WTC11 (cell line): Measurements from ENCODE around the gene CDC73. TPM values are rescaled to one million over a fixed set of nuclear protein-coding genes. Genes with fewer than 3 reads are reported as not detected.
"Not testable (repeated sequence)": the region's sequence is repeated elsewhere in the genome, so short reads cannot be mapped to it uniquely, and the experiment has no call there.

Experiments used
- ATAC-seq: fragments of 200-7000 bp; cut with Tn5 transposase; 2 replicates; pipeline ENCODE4 v1.10.0; 2021; ENCODE audit warnings: mild to moderate bottlenecking, moderate library complexity
- CTCF ChIA-PET: fragments of 300-600 bp; sonication (Branson Sonifier 250); formaldehyde crosslinking; loops from one replicate; lab custom pipeline; 2021; ENCODE audit warnings: antibody characterized with exemption; lab: Charles Lee
- POLR2A ChIA-PET: fragments of 350-600 bp; sonication (Branson Sonifier 250); formaldehyde crosslinking; loops from one replicate; lab custom pipeline; 2021; ENCODE audit warnings: antibody characterized with exemption; lab: Charles Lee
- DNase-seq: peaks from one replicate; pipeline ENCODE4 v3.0.0; 2021; ENCODE audit warnings: low spot score
- H3K27ac Mint-ChIP-seq: 2 replicates; pipeline ENCODE4 v1.8.0; 2021; ENCODE audit warnings: mixed read lengths
- H3K27me3 Mint-ChIP-seq: 2 replicates; pipeline ENCODE4 v1.8.0; 2021; ENCODE audit warnings: low read depth, mild to moderate bottlenecking, moderate library complexity, mixed read lengths
- H3K36me3 Mint-ChIP-seq: 2 replicates; pipeline ENCODE4 v1.8.0; 2021; ENCODE audit warnings: mixed read lengths
- H3K4me1 Mint-ChIP-seq: 2 replicates; pipeline ENCODE4 v1.8.0; 2022; ENCODE audit warnings: mixed read lengths
- H3K4me3 Mint-ChIP-seq: 2 replicates; pipeline ENCODE4 v1.8.0; 2021; ENCODE audit warnings: mild to moderate bottlenecking, moderate library complexity, mixed read lengths
- H3K9me3 Mint-ChIP-seq: 2 replicates; pipeline ENCODE4 v1.8.0; 2021; ENCODE audit warnings: mixed read lengths
- CREB1 ChIP-seq: sonication (generic); formaldehyde crosslinking; IDR thresholded peaks from 2 replicates; pipeline ENCODE4 v1.8.0; 2023; ENCODE audit warnings: mild to moderate bottlenecking, missing genetic modification reagents
- ELF4 ChIP-seq: sonication (generic); formaldehyde crosslinking; IDR thresholded peaks from 2 replicates; pipeline ENCODE4 v1.8.1; 2022; ENCODE audit warnings: low read depth, mild to moderate bottlenecking, moderate library complexity, missing genetic modification reagents
- GABPB1 ChIP-seq: sonication (generic); formaldehyde crosslinking; IDR thresholded peaks from 2 replicates; pipeline ENCODE4 v1.8.1; 2023; ENCODE audit warnings: mild to moderate bottlenecking, missing genetic modification reagents
- IRF1 ChIP-seq: sonication (generic); formaldehyde crosslinking; IDR thresholded peaks from 2 replicates; pipeline ENCODE4 v1.8.0; 2023; ENCODE audit warnings: missing genetic modification reagents
- JUN ChIP-seq: sonication (generic); formaldehyde crosslinking; IDR thresholded peaks from 2 replicates; pipeline ENCODE4 v1.8.0; 2023; ENCODE audit warnings: mild to moderate bottlenecking, missing genetic modification reagents
- MXD4 ChIP-seq: fragments of 250-450 bp; sonication (Bioruptor Pico); IDR thresholded peaks from 2 replicates; pipeline ENCODE4 v1.8.0; 2021; ENCODE audit warnings: mild to moderate bottlenecking, moderate library complexity, borderline replicate concordance
- ZBTB21 ChIP-seq: sonication (generic); formaldehyde crosslinking; IDR thresholded peaks from 2 replicates; pipeline ENCODE4 v1.8.1; 2023; ENCODE audit warnings: mild to moderate bottlenecking, missing genetic modification reagents, borderline replicate concordance
- ZNF121 ChIP-seq: sonication (generic); formaldehyde crosslinking; IDR thresholded peaks from 2 replicates; pipeline ENCODE4 v1.8.0; 2023; ENCODE audit warnings: missing genetic modification reagents
- ZNF423 ChIP-seq: fragments of 250-450 bp; sonication (Bioruptor Pico); IDR thresholded peaks from 2 replicates; pipeline ENCODE4 v2.1.2; 2022; ENCODE audit warnings: mild to moderate bottlenecking, moderate library complexity
- ZNF532 ChIP-seq: fragments of 250-450 bp; sonication (Bioruptor Pico); IDR thresholded peaks from 2 replicates; pipeline ENCODE4 v1.9.0; 2021; ENCODE audit warnings: mild to moderate bottlenecking, borderline replicate concordance
- ZNF671 ChIP-seq: fragments of 250-450 bp; sonication (Bioruptor Pico); IDR thresholded peaks from 2 replicates; pipeline ENCODE4 v1.8.0; 2021; ENCODE audit warnings: mild to moderate bottlenecking
- total RNA-seq: library from RNA; stranded (reverse); gene quantifications from 3 replicates; pipeline ENCODE4 v1.2.3, GENCODE V29; 2021
- TF ChIP-seq, protein P1 (sequence below): sonication (generic); formaldehyde crosslinking; IDR thresholded peaks from 2 replicates; pipeline ENCODE4 v1.8.1; 2023; ENCODE audit warnings: mild to moderate bottlenecking, missing genetic modification reagents
- TF ChIP-seq, protein P2 (sequence below): fragments of 250-450 bp; sonication (Bioruptor Pico); IDR thresholded peaks from 2 replicates; pipeline ENCODE4 v1.9.0; 2021; ENCODE audit warnings: moderate library complexity, mild to moderate bottlenecking, inconsistent platforms, borderline replicate concordance
- TF ChIP-seq, protein P3 (sequence below): fragments of 250-450 bp; sonication (Bioruptor Pico); conservative IDR thresholded peaks from 2 replicates; pipeline ENCODE4 v1.9.0; 2021; ENCODE audit warnings: mild to moderate bottlenecking
- TF ChIP-seq, protein P4 (sequence below): sonication (generic); formaldehyde crosslinking; IDR thresholded peaks from 2 replicates; pipeline ENCODE4 v1.8.0; 2022; ENCODE audit warnings: mild to moderate bottlenecking, missing genetic modification reagents
- TF ChIP-seq, protein P5 (sequence below): sonication (generic); formaldehyde crosslinking; IDR thresholded peaks from 2 replicates; pipeline ENCODE4 v1.8.1; 2023; ENCODE audit warnings: mild to moderate bottlenecking, missing genetic modification reagents, borderline replicate concordance

Gene CDC73
- total RNA-seq, 1 experiment from 2014 or later: 57.1 TPM

GRCh38 chr1:193222056-193222615 is 100.3 kb downstream of the CDC73 start:
- Mint-ChIP-seq H3K4me3 (no peak overlapping the region), H3K9me3 (no peaks in the 10 kb centered on the region)
- POLR2A ChIA-PET: no interaction called here
- no peak for TF ChIP-seq ELF4
- TF ChIP-seq, protein P1, sequence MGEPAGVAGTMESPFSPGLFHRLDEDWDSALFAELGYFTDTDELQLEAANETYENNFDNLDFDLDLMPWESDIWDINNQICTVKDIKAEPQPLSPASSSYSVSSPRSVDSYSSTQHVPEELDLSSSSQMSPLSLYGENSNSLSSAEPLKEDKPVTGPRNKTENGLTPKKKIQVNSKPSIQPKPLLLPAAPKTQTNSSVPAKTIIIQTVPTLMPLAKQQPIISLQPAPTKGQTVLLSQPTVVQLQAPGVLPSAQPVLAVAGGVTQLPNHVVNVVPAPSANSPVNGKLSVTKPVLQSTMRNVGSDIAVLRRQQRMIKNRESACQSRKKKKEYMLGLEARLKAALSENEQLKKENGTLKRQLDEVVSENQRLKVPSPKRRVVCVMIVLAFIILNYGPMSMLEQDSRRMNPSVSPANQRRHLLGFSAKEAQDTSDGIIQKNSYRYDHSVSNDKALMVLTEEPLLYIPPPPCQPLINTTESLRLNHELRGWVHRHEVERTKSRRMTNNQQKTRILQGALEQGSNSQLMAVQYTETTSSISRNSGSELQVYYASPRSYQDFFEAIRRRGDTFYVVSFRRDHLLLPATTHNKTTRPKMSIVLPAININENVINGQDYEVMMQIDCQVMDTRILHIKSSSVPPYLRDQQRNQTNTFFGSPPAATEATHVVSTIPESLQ: no peak
- TF ChIP-seq, protein P2, sequence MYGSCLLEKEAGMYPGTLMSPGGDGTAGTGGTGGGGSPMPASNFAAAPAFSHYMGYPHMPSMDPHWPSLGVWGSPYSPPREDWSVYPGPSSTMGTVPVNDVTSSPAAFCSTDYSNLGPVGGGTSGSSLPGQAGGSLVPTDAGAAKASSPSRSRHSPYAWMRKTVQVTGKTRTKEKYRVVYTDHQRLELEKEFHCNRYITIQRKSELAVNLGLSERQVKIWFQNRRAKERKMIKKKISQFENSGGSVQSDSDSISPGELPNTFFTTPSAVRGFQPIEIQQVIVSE (CRISPR knock-in tag): no peak
- TF ChIP-seq, all 79 proteins: peak for 0
- no peaks in the 10 kb centered on the region for H3K27me3 Mint-ChIP-seq
- H3K4me1 Mint-ChIP-seq: peaks cover 38% of the 10 kb centered on the region
- H3K27ac Mint-ChIP-seq: peak overlapping the region; percentile 68; the same call in 1 of the 2 replicates
- DNase-seq: no peak
- CTCF ChIA-PET: no interaction called here
- peaks cover 15% of the 10 kb centered on the region; the same call in 1 of the 2 replicates for H3K36me3 Mint-ChIP-seq
- ATAC-seq: no peak

DNA sequence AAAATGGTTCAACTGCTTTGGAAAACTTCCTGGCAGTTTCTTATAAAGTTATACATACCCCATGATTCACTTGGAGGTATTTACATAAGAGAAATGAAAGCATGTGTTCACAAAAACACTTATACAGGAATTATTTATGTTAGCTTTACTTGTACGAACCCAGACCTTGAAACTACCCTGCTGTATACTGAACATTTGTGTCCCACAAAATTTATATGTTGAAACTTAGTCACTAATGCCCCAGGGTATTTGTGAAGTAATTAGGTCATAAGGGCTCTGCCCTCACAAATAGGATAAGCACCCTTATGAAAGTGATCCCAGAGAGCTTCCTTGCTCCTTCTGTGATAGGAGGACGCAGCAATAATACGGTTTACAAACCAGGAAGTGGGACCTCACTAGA is 107.3 kb downstream of the CDC73 start:
- DNase-seq: no peak
- TF ChIP-seq ZNF121 (CRISPR knock-in tag): no peak
- no peak for TF ChIP-seq ZBTB21
- no peak for TF ChIP-seq ZNF423 (CRISPR knock-in tag)
- TF ChIP-seq, protein P3, sequence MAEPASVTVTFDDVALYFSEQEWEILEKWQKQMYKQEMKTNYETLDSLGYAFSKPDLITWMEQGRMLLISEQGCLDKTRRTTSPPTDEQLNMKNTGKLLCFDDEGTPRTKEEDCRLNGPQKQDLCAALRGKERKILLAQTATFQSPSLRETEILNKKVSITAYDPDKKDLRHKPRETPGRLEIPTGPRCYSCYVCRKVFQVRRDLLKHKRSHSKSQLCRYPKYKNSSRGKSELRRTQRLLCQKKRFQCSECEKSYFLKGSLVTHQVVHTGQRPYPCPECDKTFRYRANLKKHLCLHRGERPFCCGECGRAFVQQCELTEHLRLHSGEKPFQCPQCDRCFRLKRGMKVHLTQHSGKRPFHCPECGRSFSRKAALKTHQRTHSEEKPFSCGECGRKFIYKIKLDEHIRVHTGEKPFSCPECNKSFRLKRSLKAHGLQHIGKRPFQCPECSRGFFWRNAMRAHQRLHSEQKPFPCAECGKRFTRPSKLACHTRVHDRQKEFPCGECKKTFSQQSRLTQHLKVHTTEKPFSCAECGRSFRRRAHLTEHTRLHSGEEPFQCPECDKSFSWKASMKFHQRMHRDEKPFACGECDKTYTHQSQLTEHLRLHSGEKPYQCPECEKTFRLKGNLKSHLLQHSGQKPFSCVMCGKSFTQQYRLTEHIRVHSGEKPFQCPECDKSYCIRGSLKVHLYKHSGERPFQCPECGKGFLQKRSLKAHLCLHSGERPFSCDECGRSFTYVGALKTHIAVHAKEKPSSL (CRISPR knock-in tag): no peak
- no peak for TF ChIP-seq ZNF532 (CRISPR knock-in tag)
- TF ChIP-seq JUN (CRISPR knock-in tag): no peak
- TF ChIP-seq, protein P4, sequence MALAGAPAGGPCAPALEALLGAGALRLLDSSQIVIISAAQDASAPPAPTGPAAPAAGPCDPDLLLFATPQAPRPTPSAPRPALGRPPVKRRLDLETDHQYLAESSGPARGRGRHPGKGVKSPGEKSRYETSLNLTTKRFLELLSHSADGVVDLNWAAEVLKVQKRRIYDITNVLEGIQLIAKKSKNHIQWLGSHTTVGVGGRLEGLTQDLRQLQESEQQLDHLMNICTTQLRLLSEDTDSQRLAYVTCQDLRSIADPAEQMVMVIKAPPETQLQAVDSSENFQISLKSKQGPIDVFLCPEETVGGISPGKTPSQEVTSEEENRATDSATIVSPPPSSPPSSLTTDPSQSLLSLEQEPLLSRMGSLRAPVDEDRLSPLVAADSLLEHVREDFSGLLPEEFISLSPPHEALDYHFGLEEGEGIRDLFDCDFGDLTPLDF (CRISPR knock-in tag): no peak
- TF ChIP-seq ZNF671 (CRISPR knock-in tag): no peak
- TF ChIP-seq, protein P5, sequence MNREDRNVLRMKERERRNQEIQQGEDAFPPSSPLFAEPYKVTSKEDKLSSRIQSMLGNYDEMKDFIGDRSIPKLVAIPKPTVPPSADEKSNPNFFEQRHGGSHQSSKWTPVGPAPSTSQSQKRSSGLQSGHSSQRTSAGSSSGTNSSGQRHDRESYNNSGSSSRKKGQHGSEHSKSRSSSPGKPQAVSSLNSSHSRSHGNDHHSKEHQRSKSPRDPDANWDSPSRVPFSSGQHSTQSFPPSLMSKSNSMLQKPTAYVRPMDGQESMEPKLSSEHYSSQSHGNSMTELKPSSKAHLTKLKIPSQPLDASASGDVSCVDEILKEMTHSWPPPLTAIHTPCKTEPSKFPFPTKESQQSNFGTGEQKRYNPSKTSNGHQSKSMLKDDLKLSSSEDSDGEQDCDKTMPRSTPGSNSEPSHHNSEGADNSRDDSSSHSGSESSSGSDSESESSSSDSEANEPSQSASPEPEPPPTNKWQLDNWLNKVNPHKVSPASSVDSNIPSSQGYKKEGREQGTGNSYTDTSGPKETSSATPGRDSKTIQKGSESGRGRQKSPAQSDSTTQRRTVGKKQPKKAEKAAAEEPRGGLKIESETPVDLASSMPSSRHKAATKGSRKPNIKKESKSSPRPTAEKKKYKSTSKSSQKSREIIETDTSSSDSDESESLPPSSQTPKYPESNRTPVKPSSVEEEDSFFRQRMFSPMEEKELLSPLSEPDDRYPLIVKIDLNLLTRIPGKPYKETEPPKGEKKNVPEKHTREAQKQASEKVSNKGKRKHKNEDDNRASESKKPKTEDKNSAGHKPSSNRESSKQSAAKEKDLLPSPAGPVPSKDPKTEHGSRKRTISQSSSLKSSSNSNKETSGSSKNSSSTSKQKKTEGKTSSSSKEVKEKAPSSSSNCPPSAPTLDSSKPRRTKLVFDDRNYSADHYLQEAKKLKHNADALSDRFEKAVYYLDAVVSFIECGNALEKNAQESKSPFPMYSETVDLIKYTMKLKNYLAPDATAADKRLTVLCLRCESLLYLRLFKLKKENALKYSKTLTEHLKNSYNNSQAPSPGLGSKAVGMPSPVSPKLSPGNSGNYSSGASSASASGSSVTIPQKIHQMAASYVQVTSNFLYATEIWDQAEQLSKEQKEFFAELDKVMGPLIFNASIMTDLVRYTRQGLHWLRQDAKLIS (CRISPR knock-in tag): no peak
- no peak for TF ChIP-seq GABPB1 (CRISPR knock-in tag)
- no peak for TF ChIP-seq IRF1 (CRISPR knock-in tag)
- no peak for TF ChIP-seq MXD4 (CRISPR knock-in tag)
- no peak for TF ChIP-seq CREB1
- H3K36me3 Mint-ChIP-seq: 0 out of 2 replicates have a peak, but pooled peaks cover 2% of the 10 kb centered on the region
- H3K4me3 Mint-ChIP-seq: no peak overlapping the region
- H3K27ac Mint-ChIP-seq: no peak overlapping the region
- no peaks in the 10 kb centered on the region for H3K27me3 Mint-ChIP-seq
- no peak for ATAC-seq
- H3K4me1 Mint-ChIP-seq: no peaks in the 10 kb centered on the region
- H3K9me3 Mint-ChIP-seq: no peaks in the 10 kb centered on the region
- CTCF ChIA-PET: no interaction called here
- POLR2A ChIA-PET: no interaction called here

DNA sequence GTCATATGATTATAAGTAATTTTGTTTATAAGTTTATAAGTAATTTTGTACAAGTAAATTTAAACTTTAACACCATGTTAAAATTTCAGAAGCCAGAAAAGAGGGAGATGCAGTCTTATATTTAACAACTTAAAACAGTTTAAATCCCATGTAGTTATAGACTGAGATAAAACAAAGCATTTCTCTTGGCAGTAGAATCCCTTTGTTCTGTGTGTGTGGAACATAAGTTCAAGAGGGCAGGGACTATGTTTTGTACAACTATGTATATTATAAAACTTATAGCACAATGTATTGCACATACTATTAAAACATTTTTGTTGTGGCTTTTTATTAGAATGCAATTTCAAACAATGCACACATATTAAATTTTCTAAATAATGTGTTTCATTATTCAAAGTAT is 109.3 kb downstream of the CDC73 start:
- CTCF ChIA-PET, DNase-seq, POLR2A ChIA-PET, H3K9me3 Mint-ChIP-seq, H3K4me3 Mint-ChIP-seq, H3K4me1 Mint-ChIP-seq, H3K27ac Mint-ChIP-seq, H3K27me3 Mint-ChIP-seq, ATAC-seq, H3K36me3 Mint-ChIP-seq: not testable (repeated sequence)
